GM21717 (cell line): ENCODE measurements around the gene TRO.

Source experiments
- ATAC-seq: cut with Tn5 transposase; IDR thresholded peaks from one replicate; pipeline ENCODE4 v1.9.1; 2021; ENCODE audit warnings: mild to moderate bottlenecking, moderate library complexity; ENCODE audit not compliant: unreplicated experiment

TRO gene

DNA sequence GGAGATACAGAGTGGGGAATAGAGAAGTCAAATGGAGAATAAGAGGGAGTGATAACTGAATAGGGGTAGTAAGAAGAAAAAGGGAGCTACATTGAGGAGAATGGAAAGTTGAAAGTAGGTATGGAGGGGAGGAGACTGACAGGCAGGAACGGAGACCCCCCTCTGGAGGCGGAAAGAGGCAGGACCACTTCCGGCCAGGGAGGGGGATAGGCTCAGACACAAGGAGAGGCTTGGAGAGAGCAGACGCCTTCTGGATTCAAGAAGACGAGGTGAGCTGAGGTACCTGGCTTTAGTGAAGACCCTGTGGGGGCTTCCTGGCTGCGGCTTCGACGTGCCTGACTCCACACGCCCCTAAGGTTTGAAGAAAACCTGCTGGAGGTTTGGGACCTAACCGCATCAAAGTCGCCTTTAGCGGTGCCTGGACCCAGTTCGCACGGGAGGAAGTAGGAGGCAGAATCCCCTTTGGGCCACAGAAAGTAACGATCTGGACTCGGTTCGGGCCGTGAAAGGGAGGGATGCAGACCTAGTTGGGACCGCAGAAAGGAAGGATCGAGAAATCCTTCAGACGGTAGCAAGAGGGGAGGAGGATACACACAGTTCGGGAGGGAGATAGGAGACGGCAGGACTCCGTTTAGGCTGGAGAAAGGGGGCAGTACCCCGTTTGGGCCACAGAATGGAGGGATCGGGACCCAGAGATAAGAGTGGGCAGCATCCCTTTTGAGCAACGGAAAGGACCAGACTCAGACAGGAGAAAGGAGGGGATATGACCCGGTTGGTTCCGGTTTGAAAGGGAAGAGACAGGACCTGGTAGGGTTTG is at the start of gene TRO:
Gene TRO (plus strand): TSS at position 215 of the 817 bp plus-strand sequence. CDS start 1,423 bp downstream, outside the sequence.
- ATAC-seq, result no peak

DNA sequence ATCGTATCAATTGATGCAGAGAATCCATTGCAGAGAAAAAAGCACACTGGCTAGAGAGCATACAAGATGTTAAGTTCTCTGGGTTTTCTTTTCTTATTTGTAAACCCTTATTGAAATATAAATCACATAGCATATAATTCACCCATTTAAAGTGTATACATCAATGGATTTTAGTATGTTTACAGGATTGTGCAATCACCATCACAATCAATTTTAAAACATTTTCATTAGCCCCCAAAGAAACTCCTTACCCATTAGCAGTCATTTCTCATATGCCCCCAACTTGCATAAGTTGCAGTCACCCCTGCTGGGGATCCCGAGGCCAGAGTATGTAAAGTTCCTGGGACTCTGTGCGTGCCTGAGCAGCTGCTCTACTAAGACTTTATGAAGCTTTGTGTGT is 34.9 kb upstream of the TRO start:
- no peak for ATAC-seq

DNA sequence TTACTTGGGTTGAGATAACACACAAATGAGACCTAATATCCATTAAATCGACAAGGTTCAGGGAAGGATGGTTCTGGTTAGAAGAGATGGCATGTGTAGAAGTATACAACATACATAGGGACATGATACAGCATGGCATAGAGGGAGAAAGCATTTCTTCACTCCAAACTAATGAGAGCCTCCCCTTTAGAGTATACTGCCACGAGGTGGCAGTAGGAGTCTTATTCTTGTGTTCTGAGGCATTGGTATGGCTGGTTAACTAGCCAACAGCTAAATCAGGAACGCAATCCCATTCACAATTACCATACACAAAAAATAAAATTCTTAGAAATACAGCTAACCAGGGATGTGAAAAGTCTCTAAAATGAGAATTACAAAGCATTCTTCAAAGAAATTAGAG is 29.1 kb upstream of the TRO start:
- ATAC-seq, result no peak

DNA sequence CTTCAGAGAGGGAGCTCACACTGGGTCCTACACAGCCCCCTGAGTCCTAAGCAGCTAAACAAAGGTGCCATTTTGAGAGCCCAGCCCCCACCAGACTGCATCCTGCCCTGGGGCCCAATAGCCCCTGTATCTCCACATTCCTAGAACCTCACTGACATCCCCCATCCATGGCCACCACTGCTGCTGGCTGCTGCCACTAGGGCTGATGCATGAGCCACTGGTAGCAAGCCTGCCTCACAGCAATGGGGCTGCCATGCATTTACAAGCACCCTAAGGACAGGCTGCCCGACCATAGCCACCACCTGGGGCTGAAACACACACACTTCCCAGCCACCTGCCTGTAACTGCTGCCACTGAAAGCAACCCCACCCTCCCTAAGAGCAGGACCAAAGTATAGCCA is 26.5 kb upstream of the TRO start:
- no peak for ATAC-seq

DNA sequence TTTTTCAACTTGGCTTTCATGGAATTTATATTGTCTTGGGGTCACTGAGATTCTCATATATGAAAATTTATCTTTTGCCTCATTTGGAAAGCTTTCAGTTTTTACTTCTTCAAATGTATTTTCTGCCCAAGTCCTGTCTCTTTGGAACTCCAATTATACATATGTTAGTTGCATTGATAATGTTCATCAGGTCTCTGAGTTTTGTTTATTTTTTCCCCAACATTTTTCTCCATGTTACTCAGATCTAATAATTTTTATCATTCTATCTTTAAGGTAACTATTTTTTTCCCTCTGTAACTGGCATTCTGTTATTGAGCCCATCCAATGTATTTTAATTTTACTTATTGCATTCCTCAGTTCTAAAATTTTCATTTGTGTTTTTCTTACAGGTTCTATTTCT is 10.7 kb upstream of the TRO start:
- no peak for ATAC-seq

GRCh38 chrX:54921427-54922021 is 900 bp downstream of the TRO start:
- ATAC-seq, result no peak

- no peak for ATAC-seq
Measured at GRCh38 chrX:54922547-54922946, 1.9 kb downstream of the TRO start.

- ATAC-seq, result no peak
Measured at GRCh38 chrX:54923376-54923775, 2.8 kb downstream of the TRO start.

GRCh38 chrX:54926978-54927377 is 6.4 kb downstream of the TRO start:
- no peak for ATAC-seq

DNA sequence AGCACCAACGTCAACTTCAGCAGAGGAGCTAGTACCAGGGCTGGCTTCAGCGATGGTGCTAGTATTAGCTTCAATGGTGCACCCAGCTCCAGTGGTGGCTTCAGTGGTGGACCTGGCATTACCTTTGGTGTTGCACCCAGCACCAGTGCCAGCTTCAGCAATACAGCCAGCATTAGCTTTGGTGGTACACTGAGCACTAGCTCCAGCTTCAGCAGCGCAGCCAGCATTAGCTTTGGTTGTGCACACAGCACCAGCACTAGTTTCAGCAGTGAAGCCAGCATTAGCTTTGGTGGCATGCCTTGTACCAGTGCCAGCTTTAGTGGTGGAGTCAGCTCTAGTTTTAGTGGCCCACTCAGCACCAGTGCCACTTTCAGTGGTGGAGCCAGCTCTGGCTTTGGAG is 8.3 kb downstream of the TRO start:
- ATAC-seq, result no peak

- ATAC-seq, result no peak
Measured at GRCh38 chrX:54930291-54931049, 9.8 kb downstream of the TRO start.

DNA sequence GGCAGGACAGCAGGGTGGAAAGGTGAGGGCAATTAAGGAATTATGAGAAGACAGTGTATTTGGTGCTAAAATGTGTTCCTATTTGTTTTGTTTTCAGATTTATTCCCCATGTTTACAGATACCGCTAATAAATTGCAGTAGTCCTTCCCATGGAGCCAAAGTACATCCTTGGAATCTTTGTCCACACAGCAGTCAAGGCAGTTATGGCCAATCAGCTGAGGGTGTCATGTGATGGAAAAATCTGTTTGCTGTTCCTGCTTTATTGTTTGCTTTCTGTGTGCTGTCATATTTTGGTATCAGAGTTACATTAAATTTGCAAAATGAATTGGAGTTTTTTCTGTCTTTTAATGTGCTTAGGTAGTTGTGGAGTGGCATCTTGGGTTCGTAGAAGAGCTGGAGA is 10.5 kb downstream of the TRO start:
- no peak for ATAC-seq

- no peak for ATAC-seq
Measured at GRCh38 chrX:54933150-54933826, 12.7 kb downstream of the TRO start.

GRCh38 chrX:54934058-54934457 is 13.4 kb downstream of the TRO start:
- no peak for ATAC-seq

DNA sequence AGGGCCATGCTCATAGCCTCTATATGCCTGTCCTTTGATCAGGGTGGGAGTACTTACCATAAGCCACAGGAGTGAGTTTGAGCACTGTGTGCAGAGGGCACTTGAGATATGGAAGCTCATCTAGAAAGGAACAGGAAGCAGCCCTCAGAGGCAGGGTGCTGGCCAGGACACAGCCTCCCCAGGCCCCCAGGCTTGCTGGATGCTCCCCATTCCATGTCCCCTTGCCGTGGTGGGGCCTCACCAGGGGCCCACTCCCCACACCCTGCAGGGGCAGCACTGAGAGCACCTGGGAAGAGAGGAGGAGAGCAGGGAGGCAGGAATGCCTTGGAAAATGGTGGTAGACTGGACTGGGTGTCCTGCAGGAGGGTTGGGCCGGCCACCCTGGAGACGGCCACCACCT is 14.3 kb downstream of the TRO start:
- ATAC-seq, result no peak

DNA sequence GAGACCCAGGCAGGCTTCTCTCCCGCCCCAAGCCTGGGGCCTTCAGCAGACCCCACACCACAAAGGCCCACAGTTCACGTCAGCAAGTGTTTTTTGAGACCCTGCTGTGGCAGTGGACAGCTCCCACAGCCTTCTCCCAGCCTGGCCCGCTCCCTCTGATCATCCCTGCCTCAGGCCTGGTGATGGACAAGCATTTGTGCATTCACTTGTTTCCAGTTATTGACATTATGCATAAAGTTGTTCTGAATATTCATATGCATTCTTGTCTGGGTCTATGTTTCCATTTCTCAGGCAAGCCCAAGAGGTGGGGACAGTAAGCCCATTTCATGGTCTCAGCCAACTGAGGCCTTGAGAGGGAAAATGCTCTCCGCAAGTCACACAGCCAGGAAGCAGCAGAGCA is 14.7 kb downstream of the TRO start:
- ATAC-seq, result no peak

DNA sequence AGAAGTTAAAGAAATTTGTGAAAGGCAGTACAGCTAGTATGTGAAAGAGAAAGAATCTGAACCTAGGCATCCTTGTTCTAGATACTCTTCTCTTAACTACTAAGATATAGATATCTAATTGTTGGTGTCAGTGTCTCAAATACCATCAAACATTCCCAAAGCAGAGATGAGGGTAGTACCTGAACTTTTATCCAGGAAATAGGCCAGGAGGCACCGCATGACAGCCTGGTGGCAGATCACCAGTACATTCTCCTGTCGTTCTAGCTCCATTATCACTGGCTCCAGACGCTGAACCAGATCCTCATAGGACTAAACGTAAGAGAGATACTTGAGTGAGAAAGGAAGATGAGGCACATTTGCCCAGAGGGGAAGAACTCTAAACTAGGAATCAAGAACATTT is 16.8 kb downstream of the TRO start:
- no peak for ATAC-seq

GRCh38 chrX:54944816-54945215 is 24.2 kb downstream of the TRO start:
- no peak for ATAC-seq

GRCh38 chrX:54945224-54945623 is 24.6 kb downstream of the TRO start:
- ATAC-seq, result no peak

- no peak for ATAC-seq
Measured at GRCh38 chrX:54950730-54951375, 30.2 kb downstream of the TRO start.

DNA sequence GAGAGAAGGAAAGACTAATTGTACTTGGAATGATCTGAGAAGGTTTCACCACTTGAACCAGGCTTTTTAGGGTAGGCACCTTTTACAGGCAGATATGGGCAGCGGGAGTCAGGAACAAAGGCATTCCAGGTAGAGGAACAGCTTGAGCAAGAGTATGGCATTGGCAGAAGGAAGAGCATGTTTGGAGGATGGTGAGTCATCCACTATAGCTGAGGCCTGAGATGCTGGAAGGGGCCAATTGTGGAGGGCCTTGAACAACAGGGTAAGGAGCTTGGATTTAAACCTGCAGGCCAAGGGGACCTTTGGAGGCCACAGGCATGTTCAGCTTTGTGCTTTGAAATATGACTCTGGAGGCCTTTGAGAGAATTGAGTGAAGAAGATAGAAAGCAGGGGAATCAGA is 41.1 kb downstream of the TRO start:
- no peak for ATAC-seq
